Endothelial cell (in vitro differentiated cells): ENCODE results near the gene PHLDB2. TPM values are rescaled to one million over a fixed set of nuclear protein-coding genes. Genes with fewer than 3 reads are reported as not detected.
A peak's percentile ranks its signal among the peaks of the same experiment; 100 is the strongest.

Experiments
- DNase-seq: peaks from one replicate; pipeline ENCODE4 v3.0.0; 2021; ENCODE audit warnings: low spot score
- H3K27ac Mint-ChIP-seq: one replicate; pipeline ENCODE4 v1.8.0; 2021; ENCODE audit warnings: mixed read lengths, inconsistent platforms; ENCODE audit not compliant: unreplicated experiment
- H3K27me3 Mint-ChIP-seq: one replicate; pipeline ENCODE4 v1.8.0; 2021; ENCODE audit warnings: mild to moderate bottlenecking, moderate library complexity, mixed read lengths, inconsistent platforms; ENCODE audit not compliant: unreplicated experiment
- H3K36me3 Mint-ChIP-seq: one replicate; pipeline ENCODE4 v1.8.0; 2021; ENCODE audit warnings: mild to moderate bottlenecking, low read depth, mixed read lengths, inconsistent platforms; ENCODE audit not compliant: unreplicated experiment
- H3K4me1 Mint-ChIP-seq: one replicate; pipeline ENCODE4 v1.8.0; 2021; ENCODE audit warnings: mild to moderate bottlenecking, mixed read lengths, inconsistent platforms; ENCODE audit not compliant: unreplicated experiment
- H3K4me3 Mint-ChIP-seq: one replicate; pipeline ENCODE4 v1.8.0; 2021; ENCODE audit warnings: mild to moderate bottlenecking, mixed read lengths, inconsistent platforms; ENCODE audit not compliant: unreplicated experiment
- H3K9me3 Mint-ChIP-seq: one replicate; pipeline ENCODE4 v1.8.0; 2021; ENCODE audit warnings: mixed read lengths, inconsistent platforms; ENCODE audit not compliant: unreplicated experiment
- CTCF ChIP-seq: fragments of 200-600 bp; sonication (generic); IDR thresholded peaks from one replicate; pipeline ENCODE4 v1.5.0; 2021; ENCODE audit warnings: antibody characterized with exemption; ENCODE audit not compliant: unreplicated experiment
- total RNA-seq: library from RNA; stranded (reverse); fragmentation: NEBNext Ultra II Directional; extraction: Animal tissue kit (Norgen Biotek cat#: 25700); gene quantifications from one replicate; pipeline ENCODE4 v1.2.1, GENCODE V29; 2021; ENCODE audit not compliant: unreplicated experiment

Gene PHLDB2
- total RNA-seq, 1 donor from 2014 or later = 47.8 TPM

GRCh38 chr3:111822804-111823203 is 36.3 kb upstream of the PHLDB2 start:
- Mint-ChIP-seq H3K4me1 (peaks cover 24% of the 10 kb centered on the region), H3K27ac (no peak overlapping the region), H3K27me3 (no peaks in the 10 kb centered on the region), H3K9me3 (no peaks in the 10 kb centered on the region), H3K4me3 (no peak overlapping the region), H3K36me3 (peaks cover 9% of the 10 kb centered on the region)
- DNase-seq = no peak
- TF ChIP-seq CTCF = no peak

GRCh38 chr3:111823341-111823855 is 35.7 kb upstream of the PHLDB2 start:
- Mint-ChIP-seq H3K36me3 (peaks cover 9% of the 10 kb centered on the region), H3K27ac (peak overlapping the region; percentile 48), H3K9me3 (no peaks in the 10 kb centered on the region), H3K4me3 (no peak overlapping the region), H3K4me1 (peaks cover 24% of the 10 kb centered on the region), H3K27me3 (no peaks in the 10 kb centered on the region)
- DNase-seq = no peak
- TF ChIP-seq CTCF = no peak

DNA sequence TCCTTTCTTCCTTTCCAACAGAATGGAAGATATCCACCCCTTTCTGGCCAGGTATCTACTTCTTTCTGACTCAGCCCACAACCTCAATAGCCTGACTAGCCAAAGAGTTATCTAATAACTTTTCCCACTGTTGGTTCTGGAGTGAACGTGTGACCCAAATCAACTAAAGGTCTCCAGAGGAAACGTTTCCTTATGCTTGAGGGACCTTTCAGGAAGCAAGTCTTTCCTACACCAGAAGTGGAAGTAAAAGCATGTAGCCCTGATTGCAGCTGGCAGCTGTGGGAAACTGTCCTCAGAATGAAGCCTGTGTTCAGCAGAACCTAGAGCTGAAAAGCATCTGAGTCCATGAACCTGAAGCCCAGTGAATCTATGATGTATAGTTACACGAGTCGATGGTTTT is 34.7 kb upstream of the PHLDB2 start:
- Mint-ChIP-seq H3K36me3 (peaks cover 2% of the 10 kb centered on the region), H3K27ac (peak overlapping the region; percentile 48), H3K27me3 (no peaks in the 10 kb centered on the region), H3K4me1 (peaks cover 24% of the 10 kb centered on the region), H3K4me3 (no peak overlapping the region), H3K9me3 (no peaks in the 10 kb centered on the region)
- no peak for DNase-seq
- no peak for TF ChIP-seq CTCF

DNA sequence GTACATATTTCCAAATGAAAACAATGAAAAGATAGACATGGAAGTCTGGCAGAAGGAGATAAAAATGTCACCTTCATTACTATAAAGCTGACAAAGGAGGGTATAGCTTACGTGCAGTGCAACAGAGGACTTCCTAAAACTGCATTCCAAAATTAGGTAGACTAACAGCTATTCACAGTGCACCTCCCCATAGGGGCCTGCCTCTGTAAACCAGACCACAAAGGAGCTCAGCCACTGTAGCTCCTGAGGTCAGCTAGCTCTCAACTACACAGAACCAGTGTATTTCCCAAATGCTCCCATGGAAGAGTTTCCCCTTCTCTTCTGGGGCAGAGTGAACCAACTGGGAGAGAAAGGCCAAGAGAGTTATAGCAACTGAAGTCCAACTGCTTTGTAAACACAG is 31.2 kb upstream of the PHLDB2 start:
- Mint-ChIP-seq H3K36me3 (no peaks in the 10 kb centered on the region), H3K9me3 (no peaks in the 10 kb centered on the region), H3K4me1 (peaks cover 24% of the 10 kb centered on the region), H3K4me3 (no peak overlapping the region), H3K27me3 (no peaks in the 10 kb centered on the region), H3K27ac (no peak overlapping the region)
- no peak for DNase-seq
- TF ChIP-seq CTCF = no peak

GRCh38 chr3:111828530-111828929 is 30.5 kb upstream of the PHLDB2 start:
- H3K9me3 Mint-ChIP-seq = no peaks in the 10 kb centered on the region
- DNase-seq = no peak
- no peaks in the 10 kb centered on the region for H3K36me3 Mint-ChIP-seq
- no peak overlapping the region for H3K27ac Mint-ChIP-seq
- no peaks in the 10 kb centered on the region for H3K27me3 Mint-ChIP-seq
- no peak for TF ChIP-seq CTCF
- H3K4me3 Mint-ChIP-seq = no peak overlapping the region
- H3K4me1 Mint-ChIP-seq = peaks cover 24% of the 10 kb centered on the region
